Head of caudate nucleus (tissue), 42 donors: Measurements from ENCODE around the gene MSANTD1.

Source experiments
- DNase-seq, 42 donors: peaks; one replicate each; pipeline versions ENCODE4 v3.0.0 to v3.0.0-alpha.2; 2020 to 2021; ENCODE audit warnings: mixed read lengths in 7 of 42
- intact Hi-C: fragments of 100-400 bp; cut with DNase I; formaldehyde crosslinking; loops from one replicate; pipeline ENCODE4 v1.15.0; 2022

Gene MSANTD1

DNA sequence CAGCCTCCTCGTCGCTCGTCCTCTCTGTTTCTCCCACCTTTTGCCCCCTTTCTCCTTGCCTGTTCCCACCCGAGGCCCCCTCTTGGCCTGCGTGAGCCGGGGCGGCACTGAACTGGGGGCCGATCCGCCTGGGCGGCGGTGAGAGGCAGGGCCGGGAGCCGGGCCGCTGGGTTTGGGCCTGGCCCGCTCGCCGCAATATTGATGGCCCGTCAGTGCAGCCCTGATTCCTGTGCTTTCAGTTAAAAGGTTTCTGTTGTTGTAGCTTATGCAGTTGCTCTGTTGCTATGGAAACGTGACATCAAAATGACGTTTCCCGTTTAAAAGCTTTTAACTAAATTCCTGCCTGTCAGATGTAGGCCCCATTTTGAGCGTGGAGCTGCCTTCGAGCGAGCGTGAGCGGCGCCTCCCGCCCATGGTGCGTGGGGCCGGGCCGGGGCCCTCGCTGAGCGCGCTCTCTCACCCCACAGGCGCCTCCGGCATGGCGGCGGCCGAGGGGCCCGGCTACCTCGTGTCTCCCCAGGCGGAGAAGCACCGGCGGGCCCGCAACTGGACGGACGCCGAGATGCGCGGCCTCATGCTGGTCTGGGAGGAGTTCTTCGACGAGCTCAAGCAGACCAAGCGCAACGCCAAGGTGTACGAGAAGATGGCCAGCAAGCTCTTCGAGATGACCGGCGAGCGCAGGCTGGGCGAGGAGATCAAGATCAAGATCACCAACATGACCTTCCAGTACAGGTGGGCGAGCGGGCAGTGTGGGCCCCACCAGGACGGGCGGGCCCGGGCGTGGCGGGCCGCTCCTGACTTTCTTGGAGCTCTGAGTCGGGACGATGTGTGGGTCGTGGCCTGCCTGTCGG, at the start of gene MSANTD1:
Gene MSANTD1, plus strand, starts transcription at position 349 of the 851 bp plus-strand sequence. Its CDS starts 64 bp downstream, at position 413.
- DNase-seq: peak in 25 of 42 donors; percentile 26 to 79 (median 51)
- intact Hi-C loops: no loop called here

DNA sequence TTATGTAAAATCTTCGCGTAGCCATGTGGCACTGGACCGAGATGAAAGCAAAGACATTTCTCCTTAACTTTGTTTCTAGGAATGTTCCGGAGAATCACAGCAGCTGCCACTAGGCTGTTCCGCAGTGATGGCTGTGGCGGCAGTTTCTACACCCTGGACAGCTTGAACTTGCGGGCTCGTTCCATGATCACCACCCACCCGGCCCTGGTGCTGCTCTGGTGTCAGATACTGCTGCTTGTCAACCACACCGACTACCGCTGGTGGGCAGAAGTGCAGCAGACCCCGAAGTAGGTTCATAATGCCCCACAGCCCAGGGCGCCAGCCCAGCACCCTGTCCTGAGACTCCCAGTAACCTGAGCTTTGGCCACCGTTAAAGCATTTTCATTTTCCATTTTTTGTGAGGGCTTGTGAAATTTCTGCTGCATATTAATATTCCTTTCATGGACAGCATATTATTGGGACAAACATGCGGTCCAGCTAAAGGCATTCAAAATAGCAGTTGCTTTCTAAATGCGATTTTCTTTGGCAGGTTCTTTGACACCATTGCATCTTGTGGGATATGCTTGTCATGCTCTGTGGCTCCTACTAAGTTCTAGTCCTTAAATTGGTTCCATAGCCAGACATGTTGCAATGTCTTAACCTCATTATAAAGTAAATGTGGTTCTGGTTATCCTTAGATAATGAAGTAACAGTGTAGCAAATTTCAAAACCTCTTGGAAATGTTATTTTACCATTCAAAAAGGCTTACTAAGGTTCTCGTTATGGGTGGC, 49.1 kb upstream of the MSANTD1 start:
- peak in 2 of 42 donors; percentile 33 to 40 for DNase-seq

DNA sequence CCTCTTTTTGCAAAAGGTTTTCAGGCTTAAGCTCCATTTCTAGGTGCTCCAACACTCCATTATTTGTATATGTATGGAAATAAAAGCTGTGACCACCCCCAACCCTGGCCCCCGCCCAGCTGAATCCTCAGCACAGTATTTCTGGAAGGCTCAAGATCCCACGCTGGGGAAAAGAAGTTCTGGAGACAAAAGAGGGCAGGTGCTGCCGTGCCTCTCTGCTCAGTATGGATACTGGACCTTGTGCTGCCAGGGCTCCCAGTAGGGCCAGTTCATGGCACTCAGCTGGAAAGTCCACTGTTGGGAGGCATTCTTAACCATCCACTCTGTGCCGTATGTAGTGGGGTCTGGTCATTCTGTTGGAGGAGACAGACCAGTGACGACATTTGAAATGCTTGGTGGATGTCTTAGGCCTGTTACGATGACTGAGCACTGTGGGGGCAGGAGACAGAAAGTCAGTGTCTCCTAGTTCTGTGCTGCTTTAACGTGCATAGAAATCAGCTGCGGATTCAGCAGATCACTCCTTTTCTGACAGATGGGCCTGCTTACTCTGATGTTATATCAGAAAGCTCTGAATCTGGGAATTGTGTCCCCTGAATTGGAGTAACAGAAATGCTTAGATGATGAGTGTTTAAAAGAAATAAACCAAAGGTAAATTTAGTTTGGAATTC, 48.4 kb upstream of the MSANTD1 start:
- peak in 17 of 42 donors; percentile 23 to 73 (median 43) for DNase-seq
- intact Hi-C loops: loop anchor here (10.0 kb wide), 1 partner anchor 244 kb away; the partner anchor contains the start of gene HGFAC

More for the DNA sequence above, 49.1 kb upstream of the MSANTD1 start:
- intact Hi-C loops: loop anchor here (10.0 kb wide), 1 partner anchor 245 kb away; the partner anchor contains the start of gene HGFAC

DNA sequence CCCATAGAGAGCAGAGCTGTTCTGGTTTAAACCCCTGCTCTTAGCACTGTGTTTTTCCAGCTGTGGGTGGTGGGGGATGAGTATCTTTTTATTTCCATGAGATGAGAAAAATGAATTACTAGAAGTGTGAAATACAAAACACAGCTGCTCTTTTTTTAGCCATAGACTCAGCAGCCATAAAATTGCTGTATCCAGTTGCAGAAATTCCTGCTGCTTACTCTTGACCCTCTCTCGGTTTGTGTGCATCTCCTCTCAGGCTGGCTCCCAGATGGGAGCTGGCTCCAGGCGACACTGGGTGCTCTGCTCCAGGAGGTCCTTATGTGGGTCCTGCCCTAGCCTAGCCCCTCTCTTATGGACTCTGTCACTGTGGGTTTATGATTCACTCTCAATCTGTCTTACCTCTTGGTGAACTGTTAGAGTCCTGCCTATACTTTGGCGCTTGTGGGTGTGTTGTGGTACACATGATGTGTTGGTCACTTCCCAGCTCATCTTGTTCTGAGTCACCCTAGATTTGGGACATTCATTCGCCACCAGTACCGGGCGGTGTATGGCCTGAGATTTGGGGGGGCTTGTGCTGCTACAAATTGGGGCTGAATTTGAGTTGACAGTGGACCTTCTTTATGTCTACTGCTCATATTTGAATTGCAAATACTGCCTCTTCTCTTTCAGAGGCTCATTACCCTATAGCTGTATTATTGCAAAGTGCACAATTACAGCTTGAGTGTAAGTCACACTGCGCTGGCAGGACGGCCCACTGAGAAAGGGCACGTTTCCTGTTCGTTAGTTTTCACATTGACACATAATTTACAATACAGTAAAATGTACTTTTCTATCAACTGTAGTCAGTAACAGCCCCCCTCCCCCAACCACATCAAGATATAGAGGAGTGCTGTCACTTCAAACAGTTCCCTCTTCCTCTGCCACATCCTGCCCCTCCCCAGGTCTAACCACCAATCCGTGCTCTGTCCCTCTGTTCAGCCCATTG, 46.9 kb upstream of the MSANTD1 start:
- intact Hi-C loops: loop anchor here (10.0 kb wide), 1 partner anchor 243 kb away; the partner anchor contains the start of gene HGFAC
- peak in 2 of 42 donors; percentile 29 for DNase-seq

DNA sequence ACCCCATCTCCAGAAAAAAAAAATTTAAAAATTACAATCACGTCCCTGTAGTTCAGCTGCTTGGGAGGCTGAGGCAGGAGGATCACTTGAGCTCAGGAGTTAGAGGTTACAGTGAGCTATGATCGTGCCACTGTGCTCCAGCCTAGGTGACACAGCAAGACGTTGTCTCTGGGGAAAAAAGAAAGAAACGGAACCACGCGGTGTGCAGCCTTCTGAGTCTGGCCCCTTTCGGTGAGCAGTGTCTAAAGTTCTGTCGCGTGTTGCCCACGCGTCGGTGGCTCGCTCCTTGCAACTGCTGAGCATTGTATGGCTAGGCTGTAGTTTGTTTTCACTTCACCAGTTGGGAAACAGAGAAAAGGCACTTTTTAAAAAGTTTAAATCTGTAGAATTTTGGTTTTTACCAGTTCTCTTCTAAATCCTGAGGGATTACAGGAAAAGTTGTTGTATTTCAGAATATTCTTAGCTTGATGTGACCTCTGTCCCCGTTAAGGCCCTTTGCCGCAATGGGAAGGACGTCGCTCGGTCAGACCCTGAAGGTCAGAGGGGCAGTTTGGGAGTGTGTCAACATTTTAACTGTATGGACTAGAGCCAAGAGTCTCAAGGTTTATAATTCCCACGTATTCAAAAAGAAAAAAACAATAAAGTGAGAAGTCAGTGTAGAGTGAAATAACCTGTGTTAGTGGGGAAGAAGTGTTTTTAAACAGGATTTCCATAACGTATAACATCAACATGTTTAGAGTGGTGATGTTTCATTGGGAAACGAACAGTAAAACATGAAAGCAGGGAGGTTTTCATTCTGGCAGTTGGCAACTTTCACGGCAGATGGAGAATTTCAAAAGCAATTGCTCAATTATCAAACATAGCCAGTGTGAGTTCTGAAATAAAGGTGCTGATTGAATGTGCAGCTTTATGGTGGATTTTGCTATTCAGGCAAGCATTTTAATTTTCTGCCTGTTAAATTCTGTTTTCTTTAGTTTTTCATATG, 45.8 kb upstream of the MSANTD1 start:
- peak in 2 of 42 donors; percentile 18 to 30 for DNase-seq
- intact Hi-C loops: loop anchor here (10.0 kb wide), 1 partner anchor 242 kb away; the partner anchor contains the start of gene HGFAC

DNA sequence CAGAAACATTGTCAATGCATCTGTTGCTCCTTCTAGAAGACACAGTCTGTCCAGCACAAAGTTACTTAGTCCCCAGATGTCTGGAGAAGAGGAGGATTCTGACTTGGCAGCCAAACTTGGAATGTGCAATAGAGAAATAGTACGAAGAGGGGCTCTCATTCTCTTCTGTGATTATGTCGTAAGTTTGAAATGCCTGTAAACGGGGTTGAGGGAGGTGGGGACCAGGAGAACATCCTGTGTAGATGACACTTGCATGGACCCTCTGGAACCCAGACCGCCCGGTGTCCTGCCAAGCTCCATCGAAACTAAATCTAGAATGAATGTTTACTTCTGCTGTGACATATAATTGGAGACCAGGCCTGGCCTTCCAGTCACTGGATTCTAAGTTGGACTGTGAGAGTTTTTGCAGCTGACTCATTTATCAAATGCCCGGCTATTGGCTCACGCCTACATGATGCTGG, 45.0 kb upstream of the MSANTD1 start:
- DNase-seq: peak in 2 of 42 donors; percentile 30 to 31
- intact Hi-C loops: loop anchor here (10.0 kb wide), 1 partner anchor 241 kb away; the partner anchor contains the start of gene HGFAC

DNA sequence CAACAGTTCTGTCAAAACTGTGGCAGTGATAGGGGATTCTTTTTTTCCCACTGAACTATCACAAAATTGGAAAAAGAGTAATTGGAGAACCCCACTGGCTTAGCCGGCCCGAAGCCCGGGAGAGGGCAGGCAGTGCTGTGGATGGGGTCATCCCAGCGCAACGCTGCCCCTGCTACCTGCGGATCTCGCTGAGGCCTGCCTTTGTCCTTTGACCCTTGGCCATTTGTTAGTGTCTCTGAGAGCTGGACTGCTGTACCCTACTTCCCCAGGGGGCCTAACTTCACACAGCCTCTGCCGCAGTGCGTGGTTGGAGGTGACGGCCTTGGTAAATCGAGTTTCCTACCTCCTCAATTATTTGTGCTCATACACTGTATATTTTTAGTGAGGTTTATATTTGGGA, 43.0 kb upstream of the MSANTD1 start:
- intact Hi-C loops: loop anchor here (10.0 kb wide), 1 partner anchor 239 kb away; the partner anchor contains the start of gene HGFAC
- DNase-seq: no peak

DNA sequence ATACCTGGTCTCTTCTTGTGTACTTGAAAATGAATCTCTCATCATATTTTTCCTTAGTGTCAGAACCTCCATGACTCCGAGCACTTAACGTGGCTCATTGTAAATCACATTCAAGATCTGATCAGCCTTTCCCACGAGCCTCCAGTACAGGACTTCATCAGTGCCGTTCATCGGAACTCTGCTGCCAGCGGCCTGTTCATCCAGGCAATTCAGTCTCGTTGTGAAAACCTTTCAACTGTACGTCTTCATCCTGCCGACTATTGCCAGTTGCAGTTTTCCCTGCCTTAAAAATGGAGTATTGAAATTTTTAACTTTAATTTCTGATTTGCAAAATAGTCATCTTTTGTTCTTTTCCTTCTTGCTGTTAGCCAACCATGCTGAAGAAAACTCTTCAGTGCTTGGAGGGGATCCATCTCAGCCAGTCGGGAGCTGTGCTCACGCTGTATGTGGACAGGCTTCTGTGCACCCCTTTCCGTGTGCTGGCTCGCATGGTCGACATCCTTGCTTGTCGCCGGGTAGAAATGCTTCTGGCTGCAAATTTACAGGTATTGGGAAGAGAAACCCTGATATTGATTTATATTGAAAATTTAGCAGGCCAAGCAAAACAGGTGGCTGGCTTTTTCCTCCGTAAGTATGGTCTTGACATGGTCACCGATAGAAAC, 42.4 kb upstream of the MSANTD1 start:
- DNase-seq: no peak
- intact Hi-C loops: loop anchor here (10.0 kb wide), 1 partner anchor 238 kb away; the partner anchor contains the start of gene HGFAC

DNA sequence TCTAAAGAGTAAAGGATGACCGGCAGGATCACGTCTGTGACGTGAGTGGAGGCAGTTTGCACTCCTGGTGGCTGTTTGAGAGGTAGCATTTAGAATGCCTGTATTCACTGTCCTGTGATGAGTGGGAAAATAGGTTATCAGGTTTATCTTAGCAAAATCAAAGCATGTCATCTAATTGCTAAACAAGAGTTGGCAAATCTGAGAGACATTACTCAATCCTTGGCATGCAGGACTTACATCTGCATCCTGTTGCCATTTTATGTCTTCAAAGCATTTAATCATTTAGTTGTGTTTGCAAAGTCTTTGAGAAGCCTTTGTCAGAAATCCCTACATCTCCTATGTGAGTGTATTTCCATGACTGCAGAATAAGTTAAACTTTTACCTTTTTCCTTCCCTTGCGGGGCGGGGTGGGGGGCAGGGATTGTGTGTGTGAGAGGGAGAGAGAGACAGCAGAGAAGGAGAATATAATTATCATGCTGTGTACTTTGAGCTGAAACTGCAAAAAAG, 41.4 kb upstream of the MSANTD1 start:
- no peak for DNase-seq
- intact Hi-C loops: loop anchor here (10.0 kb wide), 1 partner anchor 237 kb away; the partner anchor contains the start of gene HGFAC

DNA sequence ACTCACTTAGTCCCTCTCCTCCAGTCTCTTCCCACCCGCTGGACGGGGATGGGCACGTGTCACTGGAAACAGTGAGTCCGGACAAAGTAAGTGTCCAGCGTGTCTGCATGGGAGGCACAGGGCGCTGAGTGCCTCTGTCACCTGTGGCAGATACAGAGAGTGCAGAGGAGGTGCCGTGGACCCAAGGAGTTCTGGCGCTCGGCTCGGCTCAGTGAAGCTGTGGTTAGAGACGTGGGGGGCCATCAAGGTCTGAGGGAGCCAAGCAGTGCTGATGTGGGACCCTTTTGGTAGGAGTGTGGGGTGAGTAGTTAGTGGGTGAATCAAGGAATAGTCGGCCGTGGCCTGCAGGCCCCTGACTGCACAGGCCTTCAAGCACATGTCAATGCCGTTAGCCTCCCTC, 40.1 kb upstream of the MSANTD1 start:
- intact Hi-C loops: loop anchor here (10.0 kb wide), 1 partner anchor 236 kb away; the partner anchor contains the start of gene HGFAC
- no peak for DNase-seq

DNA sequence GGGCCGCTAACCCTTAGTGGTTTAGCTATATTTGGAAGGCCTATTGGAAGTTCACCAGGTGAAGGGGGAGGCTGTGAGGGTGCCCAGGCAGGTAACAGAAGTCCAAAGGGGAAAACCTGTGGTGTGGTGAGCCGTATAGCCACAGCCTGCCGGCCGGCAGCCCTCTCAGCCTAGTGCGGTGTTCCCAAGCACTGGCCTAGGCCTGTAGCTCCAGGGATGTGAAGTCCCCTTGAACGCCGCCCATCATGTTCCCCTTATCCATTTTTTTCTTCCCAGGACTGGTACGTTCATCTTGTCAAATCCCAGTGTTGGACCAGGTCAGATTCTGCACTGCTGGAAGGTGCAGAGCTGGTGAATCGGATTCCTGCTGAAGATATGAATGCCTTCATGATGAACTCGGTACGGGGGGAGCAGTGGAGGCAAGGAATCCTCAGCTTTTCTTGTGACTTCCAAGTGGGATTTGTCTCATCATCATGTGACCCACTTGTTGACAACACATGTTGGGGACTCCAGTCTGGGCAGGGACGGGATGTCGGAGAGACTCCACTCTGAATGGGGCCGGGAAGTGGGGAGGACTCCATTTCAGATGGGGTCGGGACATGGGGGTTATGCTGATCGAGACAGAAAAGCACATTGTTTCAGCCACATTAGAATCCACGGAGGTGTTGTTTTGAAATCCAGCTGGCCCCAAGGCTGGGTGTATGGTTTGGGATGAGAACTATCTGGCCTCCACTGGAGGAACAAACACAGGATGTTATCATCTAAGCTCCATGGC, 39.2 kb upstream of the MSANTD1 start:
- intact Hi-C loops: loop anchor here (10.0 kb wide), 1 partner anchor 235 kb away; the partner anchor contains the start of gene HGFAC
- peak in 1 of 42 donors; percentile 2 for DNase-seq

DNA sequence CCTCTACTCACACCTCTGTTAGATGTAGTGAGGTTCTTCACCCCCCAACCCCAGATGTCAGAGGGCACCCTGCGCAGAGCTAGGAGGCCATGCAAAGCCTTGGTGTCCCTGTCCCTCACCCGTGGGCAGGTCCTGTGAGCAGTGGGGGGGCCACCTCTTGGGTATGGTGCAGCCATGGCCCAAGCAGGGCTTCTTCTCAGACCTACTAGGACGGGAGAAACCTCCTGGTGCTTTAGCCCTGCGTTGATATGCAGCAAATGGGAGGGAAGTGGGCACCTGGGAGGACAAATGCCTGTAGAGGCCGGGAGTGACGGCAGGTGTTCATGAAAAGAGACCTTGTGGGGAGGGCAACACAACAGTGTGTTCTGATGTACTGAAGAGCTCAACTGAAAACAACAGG, 38.5 kb upstream of the MSANTD1 start:
- intact Hi-C loops: no loop called here
- DNase-seq: no peak

DNA sequence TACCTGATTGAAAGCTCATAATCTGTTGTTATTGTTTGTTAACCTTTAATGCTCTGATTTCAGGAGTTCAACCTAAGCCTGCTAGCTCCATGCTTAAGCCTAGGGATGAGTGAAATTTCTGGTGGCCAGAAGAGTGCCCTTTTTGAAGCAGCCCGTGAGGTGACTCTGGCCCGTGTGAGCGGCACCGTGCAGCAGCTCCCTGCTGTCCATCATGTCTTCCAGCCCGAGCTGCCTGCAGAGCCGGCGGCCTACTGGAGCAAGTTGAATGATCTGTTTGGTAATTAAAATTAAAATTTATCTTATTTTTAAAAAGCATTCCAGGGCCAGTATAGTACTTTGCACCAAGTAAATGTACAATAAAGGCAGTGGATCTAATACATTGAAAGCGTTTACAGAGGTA, 37.1 kb upstream of the MSANTD1 start:
- intact Hi-C loops: no loop called here
- DNase-seq: no peak

DNA sequence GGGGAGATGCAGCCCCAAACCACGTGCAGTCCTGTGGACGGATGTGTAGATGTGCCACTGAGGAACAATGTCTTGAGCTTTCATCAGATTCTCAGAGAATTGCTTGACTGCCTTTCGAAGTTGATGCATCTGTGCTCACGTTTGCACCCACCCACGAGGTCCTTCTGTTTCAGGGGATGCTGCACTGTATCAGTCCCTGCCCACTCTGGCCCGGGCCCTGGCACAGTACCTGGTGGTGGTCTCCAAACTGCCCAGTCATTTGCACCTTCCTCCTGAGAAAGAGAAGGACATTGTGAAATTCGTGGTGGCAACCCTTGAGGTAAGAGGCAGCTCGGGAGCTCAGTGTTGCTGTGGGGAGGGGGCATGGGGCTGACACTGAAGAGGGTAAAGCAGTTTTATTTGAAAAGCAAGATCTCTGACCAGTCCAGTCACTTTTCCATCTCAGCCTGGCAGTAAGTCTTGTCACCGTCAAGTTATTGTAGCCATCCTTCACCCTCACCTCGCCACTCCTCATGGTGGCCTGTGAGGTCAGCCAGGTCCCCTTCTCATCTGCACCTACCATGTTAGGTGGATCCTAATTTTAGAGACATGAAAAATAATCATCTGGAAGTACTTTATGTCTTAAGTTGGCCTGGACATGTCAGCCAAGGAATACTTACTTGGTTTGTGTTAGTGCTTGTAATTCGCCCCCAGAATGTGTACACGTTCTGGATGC, 36.4 kb upstream of the MSANTD1 start:
- intact Hi-C loops: no loop called here
- DNase-seq: peak in 1 of 42 donors; percentile 13
